Ishikawa (cell line): ENCODE data around the gene PYGL.

Source experiments
- CEBPB ChIP-seq: IDR thresholded peaks from 2 replicates; pipeline ENCODE4 v1.6.1; 2012
- CREB1 ChIP-seq: IDR thresholded peaks from 2 replicates; pipeline ENCODE4 v1.6.1; 2012; ENCODE audit warnings: low read depth
- EGR1 ChIP-seq: IDR thresholded peaks from 2 replicates; pipeline ENCODE4 v1.6.1; 2012
- EP300 ChIP-seq: IDR thresholded peaks from 2 replicates; pipeline ENCODE4 v1.6.1; 2012; ENCODE audit warnings: borderline replicate concordance
- FOXM1 ChIP-seq: IDR thresholded peaks from 2 replicates; pipeline ENCODE4 v1.6.1; 2012; ENCODE audit warnings: low read depth, borderline replicate concordance
- NFIC ChIP-seq: IDR thresholded peaks from 2 replicates; pipeline ENCODE4 v1.6.1; 2012
- RAD21 ChIP-seq: IDR thresholded peaks from 2 replicates; pipeline ENCODE4 v1.6.1; 2012; ENCODE audit warnings: low read depth
- TAF1 ChIP-seq: IDR thresholded peaks from 2 replicates; pipeline ENCODE4 v1.6.1; 2012; ENCODE audit warnings: low read depth, mild to moderate bottlenecking
- TCF12 ChIP-seq: IDR thresholded peaks from 2 replicates; pipeline ENCODE4 v1.6.1; 2012; ENCODE audit warnings: low read depth
- TEAD4 ChIP-seq: IDR thresholded peaks from 2 replicates; pipeline ENCODE4 v1.6.1; 2012
- YY1 ChIP-seq: IDR thresholded peaks from 2 replicates; pipeline ENCODE4 v1.6.1; 2012; ENCODE audit warnings: low read depth
- ZBTB7A ChIP-seq: IDR thresholded peaks from 2 replicates; pipeline ENCODE4 v1.6.1; 2012; ENCODE audit warnings: low read depth
- TF ChIP-seq, protein P1 (sequence below): IDR thresholded peaks from 2 replicates; pipeline ENCODE4 v1.6.1; 2012
- TF ChIP-seq, protein P2 (sequence below): IDR thresholded peaks from 2 replicates; pipeline ENCODE4 v1.6.1; 2012; ENCODE audit warnings: low read depth, mild to moderate bottlenecking
- TF ChIP-seq, protein P3 (sequence below): IDR thresholded peaks from 2 replicates; pipeline ENCODE4 v1.6.1; 2012

PYGL gene

DNA sequence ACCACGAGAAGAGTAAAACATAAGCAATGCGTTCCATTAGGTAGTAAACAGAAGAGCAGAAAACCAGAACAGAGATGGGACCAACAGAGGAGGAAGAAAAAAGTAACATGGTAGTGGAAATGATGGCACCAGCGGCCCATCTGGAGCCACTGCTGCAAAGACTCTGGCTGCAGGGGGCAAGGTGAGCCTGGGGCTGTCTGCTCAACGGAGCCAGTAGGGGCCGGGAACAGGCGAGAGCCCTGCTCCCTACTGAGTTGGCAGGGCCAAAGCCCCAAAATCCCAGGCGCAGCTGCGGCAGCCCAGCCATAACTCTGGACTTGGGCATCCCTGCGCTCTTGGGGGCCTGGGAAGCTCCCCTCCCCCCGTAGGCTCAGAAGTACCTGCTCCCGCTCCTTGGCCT lies 28.5 kb upstream of the PYGL start:
- no peak for TF ChIP-seq TAF1
- TF ChIP-seq, protein P1, sequence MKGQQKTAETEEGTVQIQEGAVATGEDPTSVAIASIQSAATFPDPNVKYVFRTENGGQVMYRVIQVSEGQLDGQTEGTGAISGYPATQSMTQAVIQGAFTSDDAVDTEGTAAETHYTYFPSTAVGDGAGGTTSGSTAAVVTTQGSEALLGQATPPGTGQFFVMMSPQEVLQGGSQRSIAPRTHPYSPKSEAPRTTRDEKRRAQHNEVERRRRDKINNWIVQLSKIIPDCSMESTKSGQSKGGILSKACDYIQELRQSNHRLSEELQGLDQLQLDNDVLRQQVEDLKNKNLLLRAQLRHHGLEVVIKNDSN = no peak
- TF ChIP-seq CREB1 = no peak

DNA sequence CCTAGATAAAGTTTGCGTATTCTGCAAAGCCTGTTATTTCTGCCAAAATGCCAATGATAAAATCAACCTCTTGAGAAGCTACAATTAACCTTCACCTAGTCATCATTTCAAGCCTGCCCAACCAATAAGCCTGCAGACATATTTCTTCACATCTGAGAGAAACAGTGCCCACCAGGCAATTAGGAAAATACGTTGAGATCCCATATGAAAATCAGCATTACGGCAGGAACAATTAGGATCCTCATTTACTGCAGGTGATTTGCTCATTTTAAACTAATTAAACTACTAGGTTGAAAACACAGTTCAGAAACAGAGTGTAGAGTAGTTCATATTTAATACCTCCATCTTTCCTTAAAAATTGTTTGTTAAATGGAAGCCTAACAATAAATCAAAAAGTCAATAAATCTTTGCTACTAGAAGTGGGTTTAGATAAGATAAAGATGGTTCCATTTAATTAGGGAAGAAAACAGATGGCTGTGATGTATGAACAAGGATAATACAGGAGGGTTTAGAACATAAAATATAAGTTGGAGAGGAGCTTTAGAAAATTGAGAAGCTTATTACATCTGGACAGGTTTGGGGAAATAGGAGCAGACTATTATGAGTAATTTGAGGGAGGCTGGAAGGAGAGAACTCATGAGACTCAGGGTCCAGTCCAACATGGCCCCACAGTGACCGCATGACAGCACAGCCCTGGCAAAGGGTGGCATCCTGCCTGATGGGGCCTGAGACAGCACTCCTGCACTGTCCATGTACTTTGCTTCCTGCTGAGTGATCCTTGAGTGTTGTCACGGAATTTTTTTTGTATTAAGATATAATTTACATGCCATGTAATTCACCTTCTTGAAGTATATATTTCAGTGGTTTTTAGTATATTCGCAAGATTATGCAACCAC lies 26.9 kb upstream of the PYGL start:
- TF ChIP-seq FOXM1 (no peak), YY1 (no peak), EP300 (no peak), CEBPB (no peak), RAD21 (no peak)

DNA sequence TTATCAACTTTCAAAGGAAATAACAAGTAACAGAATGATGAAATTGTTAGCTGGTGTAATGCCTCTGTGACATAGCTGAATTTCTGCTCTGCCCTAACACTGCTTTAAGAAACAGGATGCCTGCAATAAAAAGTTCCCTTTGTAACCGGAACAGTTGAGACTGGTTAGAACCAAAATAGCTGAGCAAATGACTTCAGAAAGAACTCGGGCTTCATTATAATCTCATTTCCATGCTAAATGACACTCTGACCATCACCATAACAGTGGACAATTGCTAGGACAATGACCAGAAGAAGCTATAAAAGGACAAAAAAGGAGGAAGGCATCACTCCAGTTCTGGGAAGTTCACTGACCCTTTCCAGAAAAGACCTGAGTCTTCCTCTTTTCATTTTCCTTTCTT lies 23.5 kb upstream of the PYGL start:
- TF ChIP-seq CEBPB (no peak), NFIC (no peak), RAD21 (no peak), TAF1 (no peak), FOXM1 (no peak), YY1 (no peak), ZBTB7A (no peak), TCF12 (no peak), CREB1 (no peak)
- TF ChIP-seq, protein P1 = no peak

DNA sequence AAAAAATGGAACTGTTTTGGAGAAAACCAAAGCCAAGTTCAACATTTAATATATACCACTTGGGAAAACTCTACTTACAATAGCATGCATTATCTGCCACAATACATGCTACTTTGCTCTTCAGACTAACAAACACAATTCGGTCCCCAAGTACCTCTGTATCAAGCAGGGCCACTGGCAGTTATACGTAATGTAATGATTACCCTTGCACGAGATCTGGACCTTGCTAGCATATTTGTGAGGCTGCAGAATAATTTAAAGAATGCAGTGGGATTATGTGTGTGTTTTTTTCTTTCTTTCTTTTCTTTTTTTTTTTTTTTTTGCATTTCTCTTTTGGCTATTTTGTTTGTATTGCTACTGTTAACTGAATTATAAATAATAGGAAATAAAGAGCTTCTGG lies 22.8 kb upstream of the PYGL start:
- TF ChIP-seq TAF1 (no peak), EGR1 (no peak)

DNA sequence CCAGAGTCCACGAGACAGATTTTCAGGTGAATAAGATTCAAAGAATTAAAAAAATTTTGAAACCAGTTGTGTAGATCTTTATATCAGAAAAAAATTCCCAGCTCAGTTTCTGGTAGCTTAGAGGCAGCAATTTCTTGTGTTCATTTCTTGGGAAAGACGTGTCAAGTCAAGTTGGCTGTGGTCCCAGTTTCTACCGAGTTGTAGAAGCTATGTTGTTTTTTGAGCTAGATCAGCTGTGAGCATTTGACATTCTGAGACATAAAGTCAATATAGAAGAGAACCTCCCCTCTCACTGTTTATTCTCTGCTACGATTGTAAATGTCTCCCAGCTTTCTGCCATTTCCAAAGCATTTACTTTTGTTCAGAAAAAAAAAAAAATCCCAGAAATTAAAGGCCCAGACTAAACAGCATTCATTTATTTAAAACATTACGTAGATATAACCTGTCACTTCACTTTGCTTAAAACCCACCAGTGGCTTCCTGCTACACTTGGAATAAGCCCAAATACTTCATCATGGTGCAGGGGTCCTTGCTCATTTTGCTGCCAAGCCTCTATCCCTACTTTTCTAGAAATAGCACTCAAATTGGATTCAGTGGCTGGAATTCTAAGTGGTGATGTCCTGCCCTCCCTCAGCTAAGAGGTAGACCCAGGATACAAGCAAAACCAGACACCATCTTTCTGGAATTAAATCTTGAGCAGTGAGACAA lies 20.6 kb upstream of the PYGL start:
- TF ChIP-seq, protein P2, sequence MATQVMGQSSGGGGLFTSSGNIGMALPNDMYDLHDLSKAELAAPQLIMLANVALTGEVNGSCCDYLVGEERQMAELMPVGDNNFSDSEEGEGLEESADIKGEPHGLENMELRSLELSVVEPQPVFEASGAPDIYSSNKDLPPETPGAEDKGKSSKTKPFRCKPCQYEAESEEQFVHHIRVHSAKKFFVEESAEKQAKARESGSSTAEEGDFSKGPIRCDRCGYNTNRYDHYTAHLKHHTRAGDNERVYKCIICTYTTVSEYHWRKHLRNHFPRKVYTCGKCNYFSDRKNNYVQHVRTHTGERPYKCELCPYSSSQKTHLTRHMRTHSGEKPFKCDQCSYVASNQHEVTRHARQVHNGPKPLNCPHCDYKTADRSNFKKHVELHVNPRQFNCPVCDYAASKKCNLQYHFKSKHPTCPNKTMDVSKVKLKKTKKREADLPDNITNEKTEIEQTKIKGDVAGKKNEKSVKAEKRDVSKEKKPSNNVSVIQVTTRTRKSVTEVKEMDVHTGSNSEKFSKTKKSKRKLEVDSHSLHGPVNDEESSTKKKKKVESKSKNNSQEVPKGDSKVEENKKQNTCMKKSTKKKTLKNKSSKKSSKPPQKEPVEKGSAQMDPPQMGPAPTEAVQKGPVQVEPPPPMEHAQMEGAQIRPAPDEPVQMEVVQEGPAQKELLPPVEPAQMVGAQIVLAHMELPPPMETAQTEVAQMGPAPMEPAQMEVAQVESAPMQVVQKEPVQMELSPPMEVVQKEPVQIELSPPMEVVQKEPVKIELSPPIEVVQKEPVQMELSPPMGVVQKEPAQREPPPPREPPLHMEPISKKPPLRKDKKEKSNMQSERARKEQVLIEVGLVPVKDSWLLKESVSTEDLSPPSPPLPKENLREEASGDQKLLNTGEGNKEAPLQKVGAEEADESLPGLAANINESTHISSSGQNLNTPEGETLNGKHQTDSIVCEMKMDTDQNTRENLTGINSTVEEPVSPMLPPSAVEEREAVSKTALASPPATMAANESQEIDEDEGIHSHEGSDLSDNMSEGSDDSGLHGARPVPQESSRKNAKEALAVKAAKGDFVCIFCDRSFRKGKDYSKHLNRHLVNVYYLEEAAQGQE = no peak
- TF ChIP-seq TAF1 (no peak), CREB1 (no peak), TEAD4 (no peak), TCF12 (no peak), FOXM1 (no peak), YY1 (no peak), EGR1 (no peak), ZBTB7A (no peak), CEBPB (no peak), EP300 (no peak)
- TF ChIP-seq, protein P3, sequence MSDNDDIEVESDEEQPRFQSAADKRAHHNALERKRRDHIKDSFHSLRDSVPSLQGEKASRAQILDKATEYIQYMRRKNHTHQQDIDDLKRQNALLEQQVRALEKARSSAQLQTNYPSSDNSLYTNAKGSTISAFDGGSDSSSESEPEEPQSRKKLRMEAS = no peak
- TF ChIP-seq, protein P1 = no peak

DNA sequence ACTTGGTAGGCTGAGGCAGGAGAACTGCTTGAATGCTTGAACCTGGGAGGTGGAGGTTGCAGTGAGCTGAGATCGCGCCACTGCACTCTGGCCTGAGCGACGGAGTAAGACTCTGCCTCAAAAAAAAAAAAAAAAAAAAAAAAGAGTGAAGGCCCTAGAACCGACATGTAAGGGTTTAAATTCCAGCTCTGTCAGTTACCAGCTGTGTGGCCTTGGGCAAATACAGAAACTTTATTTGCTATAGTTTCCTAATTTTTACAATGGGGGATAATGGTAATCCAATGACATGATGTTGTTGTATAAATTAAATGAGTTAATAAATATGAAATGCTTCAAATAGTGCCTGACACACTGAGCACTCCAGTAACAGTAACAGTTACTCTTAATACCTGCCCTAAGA lies 19.6 kb upstream of the PYGL start:
- TF ChIP-seq TEAD4 (no peak), FOXM1 (no peak), ZBTB7A (no peak), CEBPB (no peak), YY1 (no peak), TCF12 (no peak), CREB1 (no peak), TAF1 (no peak), EP300 (no peak), EGR1 (no peak), RAD21 (no peak)
- TF ChIP-seq, protein P2 = no peak
- TF ChIP-seq, protein P1 = no peak
- TF ChIP-seq, protein P3 = no peak
